Measurements from ENCODE around the gene HECW1. TPM values are rescaled to one million over a fixed set of nuclear protein-coding genes. Genes with fewer than 3 reads are reported as not detected.

Gene HECW1
- total RNA-seq, 1 donor from 2014 or later, result 0.11 TPM

GRCh38 chr7:43591558-43592180, 479.2 kb downstream of the HECW1 start:
- Mint-ChIP-seq H3K27me3 (ENCODE audit: insufficient read depth, low read depth) (no peaks in the 10 kb centered on the region), H3K4me1 (no peaks in the 10 kb centered on the region), H3K9me3 (no peaks in the 10 kb centered on the region), H3K4me3 (no peak overlapping the region), H3K27ac (no peak overlapping the region), H3K36me3 (no peaks in the 10 kb centered on the region)
- Histone ChIP-seq H3K79me2 (ENCODE audit: low read depth) (peaks cover 30% of the 10 kb centered on the region), H3F3A (ENCODE audit: low read depth) (no peaks in the 10 kb centered on the region), H4K20me1 (ENCODE audit: low read depth) (no peaks in the 10 kb centered on the region), H3K4me3 (no peak overlapping the region), H3K4me2 (no peak overlapping the region), H3K27ac (no peak overlapping the region), H3K36me3 (no peaks in the 10 kb centered on the region), H3K4me1 (no peaks in the 10 kb centered on the region), H3K9me3 (ENCODE audit: low read depth) (no peaks in the 10 kb centered on the region), H3K27me3 (no peaks in the 10 kb centered on the region), H3K9ac (no peak overlapping the region), H2AFZ (replicated peaks) (no peak overlapping the region)
- no peak for DNase-seq (ENCODE audit: low spot score)
- TF ChIP-seq EZH2phosphoT487 (IDR thresholded peaks at IDR 0.05) (no peak), EZH2 (IDR thresholded peaks at IDR 0.05) (no peak)
- TF ChIP-seq, protein P1, sequence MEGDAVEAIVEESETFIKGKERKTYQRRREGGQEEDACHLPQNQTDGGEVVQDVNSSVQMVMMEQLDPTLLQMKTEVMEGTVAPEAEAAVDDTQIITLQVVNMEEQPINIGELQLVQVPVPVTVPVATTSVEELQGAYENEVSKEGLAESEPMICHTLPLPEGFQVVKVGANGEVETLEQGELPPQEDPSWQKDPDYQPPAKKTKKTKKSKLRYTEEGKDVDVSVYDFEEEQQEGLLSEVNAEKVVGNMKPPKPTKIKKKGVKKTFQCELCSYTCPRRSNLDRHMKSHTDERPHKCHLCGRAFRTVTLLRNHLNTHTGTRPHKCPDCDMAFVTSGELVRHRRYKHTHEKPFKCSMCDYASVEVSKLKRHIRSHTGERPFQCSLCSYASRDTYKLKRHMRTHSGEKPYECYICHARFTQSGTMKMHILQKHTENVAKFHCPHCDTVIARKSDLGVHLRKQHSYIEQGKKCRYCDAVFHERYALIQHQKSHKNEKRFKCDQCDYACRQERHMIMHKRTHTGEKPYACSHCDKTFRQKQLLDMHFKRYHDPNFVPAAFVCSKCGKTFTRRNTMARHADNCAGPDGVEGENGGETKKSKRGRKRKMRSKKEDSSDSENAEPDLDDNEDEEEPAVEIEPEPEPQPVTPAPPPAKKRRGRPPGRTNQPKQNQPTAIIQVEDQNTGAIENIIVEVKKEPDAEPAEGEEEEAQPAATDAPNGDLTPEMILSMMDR (IDR thresholded peaks at IDR 0.05), result no peak

- no peaks in the 10 kb centered on the region for H3K4me1 ChIP-seq
- no peak overlapping the region for H2AFZ ChIP-seq (replicated peaks)
These were observed 479.9 kb downstream of the HECW1 start for GRCh38 chr7:43592326-43592725.

DNA sequence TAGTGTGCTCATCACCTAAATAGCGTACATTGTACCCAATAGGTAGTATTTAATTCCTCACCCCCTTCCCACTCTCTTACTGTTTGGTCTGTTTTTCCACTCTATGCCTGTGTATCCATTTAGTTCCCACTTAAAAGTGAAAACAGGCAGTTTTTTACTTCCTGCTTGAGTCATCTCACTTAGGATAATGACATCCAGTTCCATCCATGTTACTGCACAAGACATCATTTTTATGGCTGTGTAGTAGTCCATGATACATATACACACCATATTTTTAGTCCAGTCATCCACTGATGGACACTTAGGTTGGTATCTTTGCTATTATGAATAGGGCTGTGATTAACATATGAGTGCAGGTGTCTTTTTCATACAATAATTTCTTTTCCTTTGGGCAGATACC, 480.6 kb downstream of the HECW1 start:
- DNase-seq (ENCODE audit: low spot score), result no peak
- Mint-ChIP-seq H3K36me3 (peaks cover 2% of the 10 kb centered on the region), H3K4me3 (no peak overlapping the region), H3K27ac (no peak overlapping the region), H3K4me1 (no peaks in the 10 kb centered on the region), H3K9me3 (no peaks in the 10 kb centered on the region), H3K27me3 (ENCODE audit: insufficient read depth, low read depth) (no peaks in the 10 kb centered on the region)
- Histone ChIP-seq H2AFZ (replicated peaks) (no peak overlapping the region), H3K9ac (no peak overlapping the region), H3K36me3 (no peaks in the 10 kb centered on the region), H3K27me3 (no peaks in the 10 kb centered on the region), H3K4me3 (no peak overlapping the region), H3K79me2 (ENCODE audit: low read depth) (peaks cover 20% of the 10 kb centered on the region), H3F3A (ENCODE audit: low read depth) (no peaks in the 10 kb centered on the region), H3K4me1 (no peaks in the 10 kb centered on the region), H3K27ac (no peak overlapping the region), H4K20me1 (ENCODE audit: low read depth) (no peaks in the 10 kb centered on the region), H3K4me2 (no peak overlapping the region), H3K9me3 (ENCODE audit: low read depth) (no peaks in the 10 kb centered on the region)
- TF ChIP-seq, protein P1 (IDR thresholded peaks at IDR 0.05), result no peak
- TF ChIP-seq EZH2phosphoT487 (IDR thresholded peaks at IDR 0.05) (no peak), EZH2 (IDR thresholded peaks at IDR 0.05) (no peak)

More at GRCh38 chr7:43592326-43592725, 479.9 kb downstream of the HECW1 start:
- H3K27me3 ChIP-seq, result no peaks in the 10 kb centered on the region
- H3K27ac ChIP-seq, result no peak overlapping the region
- peaks cover 2% of the 10 kb centered on the region for H3K36me3 Mint-ChIP-seq
- no peaks in the 10 kb centered on the region for H3K9me3 ChIP-seq (ENCODE audit: low read depth)
- TF ChIP-seq, protein P1 (IDR thresholded peaks at IDR 0.05), result no peak
- TF ChIP-seq EZH2 (IDR thresholded peaks at IDR 0.05) (no peak), EZH2phosphoT487 (IDR thresholded peaks at IDR 0.05) (no peak)
- H3K9me3 Mint-ChIP-seq, result no peaks in the 10 kb centered on the region
- H3K9ac ChIP-seq, result no peak overlapping the region
- H3K4me3 ChIP-seq, result no peak overlapping the region
- H3K27me3 Mint-ChIP-seq (ENCODE audit: insufficient read depth, low read depth), result no peaks in the 10 kb centered on the region
- H3K36me3 ChIP-seq, result no peaks in the 10 kb centered on the region
- H3K79me2 ChIP-seq (ENCODE audit: low read depth), result peaks cover 27% of the 10 kb centered on the region
- H3K27ac Mint-ChIP-seq, result no peak overlapping the region
- no peaks in the 10 kb centered on the region for H3F3A ChIP-seq (ENCODE audit: low read depth)
- H3K4me1 Mint-ChIP-seq, result no peaks in the 10 kb centered on the region
- H3K4me2 ChIP-seq, result no peak overlapping the region
- H4K20me1 ChIP-seq (ENCODE audit: low read depth), result no peaks in the 10 kb centered on the region
- no peak for DNase-seq (ENCODE audit: low spot score)
- no peak overlapping the region for H3K4me3 Mint-ChIP-seq

Measured in neural progenitor cell (in vitro differentiated cells).